ENCODE measurements around the gene SOCS2.
"Not testable (repeated sequence)": the region's sequence is repeated elsewhere in the genome, so short reads cannot be mapped to it uniquely, and the experiment has no call there.

The SOCS2 gene, protein sequence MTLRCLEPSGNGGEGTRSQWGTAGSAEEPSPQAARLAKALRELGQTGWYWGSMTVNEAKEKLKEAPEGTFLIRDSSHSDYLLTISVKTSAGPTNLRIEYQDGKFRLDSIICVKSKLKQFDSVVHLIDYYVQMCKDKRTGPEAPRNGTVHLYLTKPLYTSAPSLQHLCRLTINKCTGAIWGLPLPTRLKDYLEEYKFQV

DNA sequence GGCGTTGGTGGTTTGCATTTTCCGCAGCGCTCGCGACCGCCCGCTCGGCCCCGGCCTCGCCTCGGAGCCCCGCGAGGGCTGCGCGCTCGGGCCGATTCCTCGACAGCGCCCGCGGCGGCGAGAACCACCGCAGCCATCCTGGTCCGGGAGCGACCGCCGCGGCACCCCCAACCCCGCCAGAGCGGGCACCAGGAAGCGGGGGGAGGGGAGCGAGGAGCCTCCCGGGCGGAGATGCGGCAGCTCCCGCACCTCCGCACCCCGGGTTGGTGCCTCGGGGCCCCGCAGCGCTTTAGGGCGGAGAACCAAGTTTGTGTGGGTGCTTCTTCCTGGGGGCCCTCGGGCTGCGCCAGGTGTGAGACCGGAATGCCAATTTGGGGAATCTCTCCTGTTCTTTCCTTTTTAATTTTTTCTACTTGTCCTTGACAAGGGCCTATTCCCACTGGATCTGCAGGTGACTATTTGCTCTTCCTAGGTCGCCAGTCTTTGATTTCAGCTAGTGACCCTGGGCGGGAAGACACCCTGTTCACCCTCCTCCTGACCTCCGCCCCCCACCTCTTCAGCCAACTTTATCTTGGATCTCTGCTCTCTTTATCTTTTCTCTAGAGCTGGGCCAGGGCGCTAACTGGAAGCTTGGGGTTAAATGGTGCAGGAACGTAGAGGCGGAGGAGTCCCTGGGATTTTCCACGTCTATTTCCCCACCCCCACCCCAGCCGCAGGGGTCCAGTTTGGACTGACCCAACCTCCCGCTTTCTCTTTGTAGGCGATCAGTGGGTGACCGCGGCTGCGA, at the start of gene SOCS2:
SOCS2 (plus strand) TSS at position 751 of the 787 bp plus-strand sequence. CDS start 223 bp downstream, outside the sequence.
- no peak for FAIRE-seq

DNA sequence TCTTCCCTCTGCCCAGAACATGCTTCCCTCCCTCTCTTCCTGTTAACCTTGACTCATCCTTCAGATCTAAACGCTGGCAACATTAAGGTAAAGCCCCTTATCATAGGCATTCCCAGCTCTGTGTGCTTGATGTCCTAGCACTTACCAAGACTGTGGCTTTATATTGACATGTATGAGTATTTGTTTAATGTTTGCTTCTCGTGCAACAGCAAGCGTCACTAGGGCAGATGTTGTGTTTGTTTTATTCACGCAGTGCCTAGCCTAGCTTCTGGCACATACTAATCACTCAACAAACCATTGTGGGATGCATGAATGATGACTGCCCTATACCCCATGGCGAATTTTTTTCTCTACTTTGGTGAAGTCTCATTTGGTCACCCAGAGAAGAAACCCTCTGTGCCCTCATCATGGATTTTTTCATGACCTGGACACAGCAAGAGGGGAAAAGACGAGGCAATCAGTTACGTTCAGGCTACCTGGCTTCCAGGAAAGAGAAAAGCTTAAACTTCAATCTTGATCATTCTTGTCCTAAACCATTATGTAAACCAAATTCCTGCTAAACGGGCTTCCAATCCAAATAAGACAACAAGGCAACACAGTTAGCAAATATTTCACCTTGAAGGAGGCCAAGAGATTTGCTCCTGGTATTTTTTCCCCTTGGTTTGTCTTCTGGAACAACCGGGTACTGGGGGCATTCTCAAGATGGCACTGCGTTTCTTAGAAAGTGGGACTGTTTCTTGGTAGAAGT, 47.9 kb upstream of the SOCS2 start:
- FAIRE-seq: no peak

DNA sequence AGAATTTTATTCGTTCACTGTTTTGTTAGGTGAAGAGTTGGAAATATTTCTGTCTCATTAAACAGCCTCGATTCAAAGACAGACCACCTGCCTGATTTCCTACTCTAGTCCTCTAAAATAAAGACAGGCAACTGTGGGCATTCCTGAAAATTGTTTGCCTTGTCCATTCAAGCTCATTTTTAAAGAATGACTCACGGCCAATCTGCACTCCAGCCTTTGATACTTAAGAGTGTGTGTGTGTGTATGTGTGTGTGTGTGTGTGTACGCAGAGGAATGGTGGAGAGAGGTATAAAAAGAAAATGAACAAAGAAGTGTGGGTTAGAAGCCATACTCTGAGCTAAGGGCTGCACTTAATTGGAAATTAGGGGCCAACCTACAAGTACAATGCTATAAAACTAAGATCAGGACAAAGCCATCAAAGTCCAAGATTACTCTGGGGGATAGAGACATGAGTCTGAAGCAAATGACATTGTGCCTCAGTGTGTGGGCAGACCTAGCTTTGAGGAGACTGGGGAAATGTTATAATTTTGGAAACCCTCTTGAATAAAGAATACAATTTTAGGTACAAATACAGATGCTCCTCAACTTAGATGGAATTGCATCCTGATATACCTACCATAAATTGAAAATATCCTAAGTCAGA, 45.6 kb upstream of the SOCS2 start:
- no peak for FAIRE-seq

DNA sequence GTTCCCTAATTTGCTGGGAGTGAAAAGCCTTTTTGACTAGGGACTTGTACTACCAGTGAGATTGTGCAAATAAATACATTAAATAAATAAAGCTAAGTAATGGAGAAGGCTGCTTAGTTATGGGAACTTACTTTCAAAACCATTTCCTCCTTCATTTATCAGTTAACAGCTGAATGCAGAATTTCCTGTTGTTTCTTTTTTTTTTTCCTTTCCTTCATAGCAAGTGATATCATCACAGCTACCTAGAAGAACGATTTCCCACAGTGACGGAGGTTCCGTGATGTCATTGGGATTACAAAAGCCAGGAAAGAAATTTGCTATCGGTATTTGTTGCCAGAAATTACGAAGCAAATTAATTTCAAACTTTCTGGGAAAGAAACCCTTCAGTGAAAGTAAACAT, 42.1 kb upstream of the SOCS2 start:
- FAIRE-seq: no peak

DNA sequence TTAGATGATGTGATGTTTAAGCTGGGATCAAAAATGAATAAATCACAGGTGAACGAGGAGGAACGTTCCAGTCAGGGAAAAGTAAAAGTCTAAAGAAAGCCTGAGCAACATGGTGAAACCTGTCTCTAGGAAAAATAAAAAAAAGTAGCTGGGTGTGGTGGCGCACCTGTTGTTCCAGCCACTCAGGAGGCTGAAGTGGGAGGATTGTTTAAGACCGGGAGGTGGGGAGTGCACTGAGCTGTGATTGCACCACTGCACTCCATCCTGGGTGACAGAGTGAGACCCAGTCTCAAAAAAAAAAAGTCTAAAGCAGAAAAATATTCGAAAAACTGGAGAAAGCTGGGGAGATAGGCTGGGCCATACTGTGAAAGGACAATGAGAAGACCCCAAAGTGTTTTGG, 39.2 kb upstream of the SOCS2 start:
- FAIRE-seq: no peak

DNA sequence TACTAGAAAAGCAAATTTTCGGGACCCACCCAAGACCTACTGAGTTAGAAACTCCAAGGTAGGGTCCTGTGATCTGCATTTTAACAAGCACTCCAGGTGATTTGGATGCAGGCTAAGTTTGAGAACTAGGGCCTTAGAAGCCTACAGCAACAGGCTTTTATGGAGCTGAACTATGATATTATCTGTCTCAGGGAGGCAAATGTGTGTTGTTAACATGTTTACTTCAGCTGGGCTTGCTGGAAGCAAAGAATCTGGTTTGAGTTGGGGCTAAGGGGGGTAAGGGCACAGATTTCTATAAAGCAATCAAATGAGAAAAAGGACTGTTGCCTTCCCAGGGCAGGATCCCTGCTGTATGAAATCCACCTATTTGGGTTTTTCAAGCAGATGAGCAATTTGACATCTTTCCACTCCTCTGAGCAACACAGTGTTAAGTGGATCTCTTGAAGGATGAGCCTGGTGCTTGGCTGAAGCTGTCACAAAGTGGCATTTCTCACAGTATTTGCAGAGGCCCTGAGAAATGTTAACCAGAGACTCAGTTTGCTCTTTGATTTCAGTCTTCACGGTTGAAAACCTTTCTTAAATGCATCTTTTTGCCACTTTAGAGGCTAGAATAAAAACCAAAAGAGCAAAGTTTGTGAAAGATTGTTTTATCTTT, 36.2 kb upstream of the SOCS2 start:
- no peak for FAIRE-seq

DNA sequence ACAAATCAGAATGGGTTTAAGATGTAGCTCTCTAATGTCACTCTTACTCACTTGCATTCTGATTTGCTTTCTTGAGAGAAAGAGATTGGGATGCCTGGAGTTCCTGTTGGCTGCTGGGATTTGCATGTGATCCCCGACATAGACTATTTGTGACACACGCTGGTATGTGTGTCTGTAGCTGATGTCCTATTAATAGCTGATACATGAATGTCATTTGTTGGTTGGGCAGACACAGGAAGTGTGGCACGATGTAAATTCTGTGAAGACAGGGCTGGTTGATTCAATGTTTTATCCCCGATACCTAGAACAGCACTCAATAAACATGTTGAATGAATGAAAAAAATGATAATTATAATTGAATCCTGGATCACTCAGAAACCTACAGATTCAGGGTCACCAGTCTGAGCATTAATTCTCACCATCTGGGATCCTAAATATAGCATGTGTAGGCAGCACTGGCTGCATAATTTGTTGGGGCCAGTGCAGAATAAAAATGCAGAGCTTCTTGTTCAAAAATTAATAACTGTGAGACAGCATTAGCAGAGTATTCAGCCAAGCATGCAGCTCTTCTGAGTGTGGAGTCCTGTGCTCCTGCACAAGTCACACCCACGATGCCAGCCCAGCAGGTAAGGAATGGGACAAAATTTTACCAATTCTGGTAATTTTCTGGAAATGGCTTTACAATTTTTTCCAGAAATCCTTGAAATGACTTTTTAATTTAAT, 35.5 kb upstream of the SOCS2 start:
- FAIRE-seq: no peak

DNA sequence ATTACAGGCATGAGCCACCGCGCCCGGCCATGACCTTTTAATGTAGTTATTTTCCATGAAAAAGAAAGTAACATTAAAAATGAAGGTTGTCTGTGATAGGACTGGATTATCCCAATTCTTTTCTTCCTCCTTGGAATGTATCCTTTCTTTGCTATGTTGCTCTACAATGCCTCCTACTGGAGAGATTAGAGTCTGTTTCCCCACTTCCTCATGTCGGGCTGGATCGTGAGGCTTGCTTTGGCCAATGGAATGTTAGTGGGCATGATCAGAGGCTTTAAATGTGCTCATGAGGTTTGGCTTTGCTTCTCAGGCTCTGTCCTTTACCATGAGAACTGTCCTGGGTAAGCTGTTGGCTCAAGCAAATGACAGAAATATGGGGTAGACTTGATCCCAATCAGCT, 34.7 kb upstream of the SOCS2 start:
- FAIRE-seq: no peak

DNA sequence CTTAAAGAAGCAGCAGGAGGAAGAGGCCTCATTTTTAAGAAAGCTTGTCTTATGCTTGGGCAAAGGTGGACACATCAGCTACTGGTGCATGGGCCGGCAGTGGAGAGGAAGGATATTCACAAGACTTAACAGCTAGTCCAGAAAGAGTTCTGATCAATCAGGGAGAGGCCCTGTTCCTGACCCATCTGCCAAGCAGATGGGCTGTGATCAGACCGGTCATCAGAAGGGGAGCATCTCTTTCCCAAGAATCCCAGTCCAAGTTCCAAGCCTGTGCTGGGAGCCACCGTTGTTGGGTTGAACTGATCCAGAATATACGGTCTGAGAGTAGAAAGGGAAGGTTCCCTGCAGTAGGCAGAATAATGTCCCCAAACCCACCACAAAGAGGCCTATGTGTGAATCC, 32.7 kb upstream of the SOCS2 start:
- no peak for FAIRE-seq

DNA sequence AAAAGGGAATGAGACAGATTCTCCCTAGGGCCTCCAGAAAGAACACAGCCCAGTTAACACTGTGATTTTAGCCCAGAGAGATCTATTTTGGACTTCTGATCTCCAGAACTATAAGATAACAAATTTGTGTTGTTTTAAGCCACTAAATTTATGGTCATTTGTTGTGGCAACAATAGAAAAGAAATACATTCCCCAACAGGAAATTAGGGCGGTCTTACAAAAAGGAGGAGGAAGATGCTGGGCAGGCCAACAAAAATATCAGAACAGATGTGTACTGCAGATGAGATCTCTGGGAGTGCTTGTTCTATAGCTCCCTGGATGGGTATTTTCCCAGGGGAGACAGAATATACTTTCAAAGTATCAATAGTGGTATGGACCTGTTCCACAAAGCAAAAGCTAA, 32.0 kb upstream of the SOCS2 start:
- no peak for FAIRE-seq

DNA sequence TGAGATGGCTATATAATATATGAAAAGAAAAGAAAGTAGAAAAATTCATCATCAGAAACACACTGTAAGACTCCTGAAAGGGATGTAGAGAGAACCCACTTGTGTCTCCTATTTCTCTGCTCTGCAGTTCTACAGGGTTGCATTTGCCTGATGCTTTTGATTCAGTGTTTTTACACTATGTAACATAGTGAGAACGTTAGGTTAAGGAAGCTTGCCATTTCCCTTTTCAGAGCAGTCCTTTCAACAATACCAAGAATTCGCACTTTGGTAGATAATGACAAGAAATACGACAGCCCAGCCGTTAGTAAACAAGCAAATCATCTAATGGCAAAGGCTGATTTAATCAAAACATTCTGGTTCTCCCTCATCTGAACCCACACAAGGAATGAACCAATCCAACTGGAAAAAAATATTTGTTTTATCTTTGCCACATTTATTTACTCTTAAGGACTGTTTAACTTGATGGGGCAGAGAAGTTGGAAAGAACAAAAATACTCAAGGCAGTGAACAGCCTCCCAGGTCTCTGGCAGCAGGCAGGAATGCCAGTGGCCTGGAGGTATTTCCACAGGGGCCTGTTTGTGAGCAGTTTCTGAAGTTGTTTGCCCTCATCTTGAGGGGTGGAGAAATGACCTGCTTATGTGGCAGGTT, 30.8 kb upstream of the SOCS2 start:
- no peak for FAIRE-seq

DNA sequence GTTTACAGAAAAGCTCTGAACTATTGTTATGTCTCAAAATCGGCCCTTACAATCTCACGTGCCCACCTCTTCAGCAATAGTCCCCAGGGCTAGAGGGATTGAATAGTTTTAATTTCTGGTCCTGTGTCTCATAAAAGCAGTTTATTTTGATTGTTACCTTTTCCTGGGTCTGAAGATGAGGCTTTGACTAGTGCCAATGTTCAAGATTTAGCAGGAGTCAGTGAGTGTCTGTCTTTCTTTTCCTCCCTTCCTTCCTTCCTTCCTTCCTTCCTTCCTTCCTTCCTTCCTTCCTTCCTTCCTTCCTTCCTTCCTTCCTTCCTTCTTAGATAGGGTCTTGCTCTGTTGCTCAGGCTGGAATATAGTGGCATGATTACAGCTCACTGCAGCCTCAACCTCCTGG, 24.7 kb upstream of the SOCS2 start:
- no peak for FAIRE-seq

DNA sequence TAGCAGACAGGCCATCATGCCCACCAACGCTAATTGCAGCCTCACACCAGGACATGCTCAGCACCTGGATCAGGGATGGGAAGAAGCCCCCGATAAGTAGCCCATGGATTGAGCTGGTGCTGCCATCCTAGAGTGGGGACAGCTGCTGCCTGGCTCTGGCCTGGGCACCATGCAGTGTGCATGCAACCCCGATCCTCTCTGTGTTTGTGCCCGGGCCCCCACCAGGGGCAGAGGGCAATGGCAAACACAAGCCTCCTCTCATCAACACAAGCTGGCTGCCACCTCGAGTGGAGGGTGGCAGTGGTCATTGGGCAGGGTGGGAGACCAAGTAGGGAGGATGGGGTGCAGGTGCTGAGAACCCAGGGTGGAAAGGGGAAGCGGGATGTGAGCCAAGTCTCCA, 23.3 kb upstream of the SOCS2 start:
- FAIRE-seq: no peak

DNA sequence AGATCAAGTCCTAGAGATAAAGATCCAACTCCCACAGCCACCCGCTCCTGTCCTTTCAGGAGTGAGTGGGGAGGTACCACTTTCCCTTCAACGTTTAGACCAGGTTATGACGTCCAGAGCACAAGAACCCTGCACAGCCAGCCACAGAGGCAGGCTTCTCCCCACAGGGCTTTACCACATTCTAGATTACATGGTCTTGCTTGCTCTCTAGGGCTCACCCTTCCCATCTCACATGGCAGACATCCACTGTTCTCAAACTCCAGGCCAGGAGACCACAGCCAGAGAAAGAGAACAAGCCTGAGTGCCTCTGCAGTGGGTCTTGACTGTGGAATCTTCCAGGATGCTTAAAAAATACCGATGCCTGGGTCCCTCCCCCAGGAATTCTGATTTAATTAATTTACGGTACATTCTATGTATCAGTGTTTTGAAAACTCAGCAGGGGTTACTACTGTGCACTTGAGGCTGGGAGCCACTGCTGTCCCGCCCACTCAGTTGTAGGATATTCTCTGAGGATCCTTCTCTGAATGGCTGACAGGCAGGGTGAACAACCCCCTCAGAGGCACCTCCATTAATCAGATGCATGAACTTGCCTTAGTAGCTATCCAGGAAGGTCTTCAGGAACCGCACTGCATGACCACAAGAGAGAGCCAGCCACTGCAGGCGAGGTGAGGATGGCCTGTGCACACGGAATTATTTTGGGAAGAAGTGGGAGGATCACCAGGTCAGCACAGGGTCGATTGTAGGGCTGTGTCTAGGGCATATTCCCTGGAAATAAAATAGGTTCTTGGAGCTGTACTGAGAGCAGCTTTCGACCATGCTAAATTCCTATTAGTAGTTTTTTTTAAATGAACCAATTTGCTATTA, 21.5 kb upstream of the SOCS2 start:
- FAIRE-seq: no peak

DNA sequence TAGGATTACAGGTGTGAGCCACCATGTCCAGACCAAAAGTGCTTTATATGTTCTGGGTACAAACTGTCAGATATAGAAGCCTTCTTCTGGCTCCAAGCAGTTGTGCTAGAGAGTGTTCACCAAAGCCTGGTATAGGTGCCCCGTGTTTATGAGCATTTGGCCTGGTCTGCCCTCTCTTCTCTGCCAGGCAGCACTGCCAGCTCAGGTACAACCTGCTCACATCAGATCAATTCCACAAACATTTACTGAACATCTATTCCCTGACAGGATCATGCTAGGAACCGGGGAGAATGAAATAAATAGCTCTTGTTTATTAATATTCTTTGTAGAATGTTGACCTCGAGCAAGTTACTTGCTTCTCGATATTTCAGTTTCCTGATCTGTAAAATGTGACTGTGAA, 20.0 kb upstream of the SOCS2 start:
- no peak for FAIRE-seq

DNA sequence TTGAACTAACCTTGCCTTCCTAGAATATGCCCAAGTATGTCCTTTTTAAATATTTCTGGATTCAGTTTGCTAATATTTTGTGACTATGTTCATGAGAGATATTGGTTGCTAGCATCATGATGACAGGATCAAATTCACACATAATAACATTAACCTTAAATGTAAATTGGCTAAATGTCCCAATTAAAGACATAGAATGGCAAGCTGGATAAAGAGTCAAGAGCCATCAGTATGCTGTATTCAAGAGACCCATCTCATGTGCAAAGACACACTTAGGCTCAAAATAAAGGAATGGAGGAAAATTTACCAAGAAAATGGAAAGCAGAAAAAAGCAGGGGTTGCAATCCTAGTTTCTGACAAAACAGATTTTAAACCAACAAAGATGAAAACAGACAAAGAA, 14.6 kb upstream of the SOCS2 start:
- not testable (repeated sequence) for FAIRE-seq

DNA sequence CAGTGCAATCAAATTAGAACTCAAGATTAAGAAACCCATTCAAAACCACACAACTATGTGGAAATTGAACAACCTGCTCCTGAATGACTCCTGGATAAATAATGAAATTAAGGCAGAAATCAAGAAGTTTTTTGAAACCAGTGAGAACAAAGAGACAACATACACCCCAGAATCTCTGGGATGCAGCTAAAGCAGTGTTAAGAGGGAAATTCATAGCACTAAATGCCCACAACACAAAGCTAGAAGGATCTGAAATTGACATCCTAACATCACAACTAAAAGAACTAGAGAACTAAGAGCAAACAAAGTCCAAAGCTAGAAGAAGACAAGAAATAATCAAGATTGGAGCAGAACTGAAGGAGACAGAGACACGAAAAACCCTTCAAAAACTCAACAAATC, 13.8 kb upstream of the SOCS2 start:
- not testable (repeated sequence) for FAIRE-seq

DNA sequence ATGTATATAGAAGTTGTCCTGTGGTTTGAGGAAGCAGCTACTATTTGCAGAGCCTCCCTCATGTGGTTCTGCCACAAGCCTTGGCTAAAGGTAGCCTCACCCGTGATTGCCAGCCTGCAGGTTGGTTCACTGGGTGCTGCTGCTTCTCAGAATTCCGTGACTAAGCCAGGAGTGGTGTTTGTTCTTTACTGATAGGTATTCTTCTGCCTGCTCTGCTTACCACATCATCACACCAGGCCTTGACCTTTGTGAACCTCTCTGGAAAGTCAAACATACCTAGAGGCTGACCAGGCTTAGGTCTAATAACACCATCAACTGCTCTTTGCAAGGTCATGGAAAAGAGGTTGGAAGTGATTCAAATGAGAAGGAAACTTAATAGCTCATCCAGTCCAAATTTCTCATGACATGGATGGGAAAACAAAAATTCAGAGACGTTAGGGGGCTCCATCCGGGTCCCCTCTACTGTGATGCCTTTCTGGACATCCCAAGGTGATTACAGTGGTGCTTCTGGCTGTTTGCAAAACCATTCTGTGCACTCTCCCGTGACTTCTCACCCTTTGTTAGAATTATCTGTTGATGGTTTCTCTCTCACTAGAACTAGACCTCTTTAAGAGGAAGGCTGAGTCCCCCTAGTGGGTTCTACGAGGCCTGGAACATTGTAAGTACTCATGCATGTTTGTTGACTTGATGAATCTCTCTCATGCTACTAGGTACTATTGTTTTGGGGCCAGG, 8.5 kb upstream of the SOCS2 start:
- no peak for FAIRE-seq

DNA sequence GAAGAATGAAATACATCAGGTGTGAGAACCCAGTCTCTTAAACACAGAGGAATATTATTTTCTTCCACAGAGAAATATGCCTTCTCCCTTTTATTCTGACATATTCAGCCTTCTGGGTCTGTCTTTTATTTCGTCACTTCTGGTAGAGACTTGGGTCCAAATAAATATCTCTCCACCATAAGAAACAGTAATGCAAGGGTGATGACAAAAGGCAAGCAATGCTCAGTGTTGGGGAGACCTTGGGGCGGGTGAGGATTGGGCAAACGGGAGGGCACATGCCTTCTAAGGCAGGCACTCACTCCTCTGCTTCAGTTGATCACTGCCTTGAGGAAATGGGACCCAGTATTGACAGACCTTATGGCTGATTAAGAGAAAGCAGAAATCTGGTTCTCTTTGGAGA, 6.7 kb upstream of the SOCS2 start:
- FAIRE-seq: no peak

DNA sequence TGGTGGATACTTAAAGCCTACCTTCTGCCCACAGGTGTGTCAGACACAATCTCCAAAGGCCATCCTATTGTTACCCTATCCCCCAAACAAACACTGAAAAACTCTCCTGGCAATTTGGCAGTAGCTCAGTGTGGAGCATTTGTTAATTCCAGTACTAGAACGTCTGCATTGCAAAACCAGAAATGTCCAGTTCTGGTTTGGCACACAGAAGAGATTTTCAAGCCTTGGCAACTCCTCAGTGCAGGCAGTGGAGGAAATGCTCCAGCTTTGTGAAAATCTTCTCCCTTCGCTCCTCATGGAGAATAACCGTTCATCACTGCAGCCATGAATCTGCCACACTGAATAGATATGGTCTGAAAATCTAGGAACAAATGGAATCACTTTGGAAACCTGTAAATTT, 5.3 kb upstream of the SOCS2 start:
- FAIRE-seq: no peak

All from A204.1 (cell line).